GM21619 (cell line): ENCODE measurements around the gene MAST4.
"Not testable (repeated sequence)": the region's sequence is repeated elsewhere in the genome, so short reads cannot be mapped to it uniquely, and the experiment has no call there.

ENCODE experiments used
- ATAC-seq: cut with Tn5 transposase; IDR thresholded peaks from one replicate; pipeline ENCODE4 v1.9.1; 2021; ENCODE audit not compliant: unreplicated experiment

Gene MAST4

GRCh38 chr5:67166460-67167285 is 570.5 kb downstream of the MAST4 start:
- ATAC-seq, result peak; percentile 47

- no peak for ATAC-seq
These were observed 571.9 kb downstream of the MAST4 start for GRCh38 chr5:67168069-67168468.

- ATAC-seq, result no peak
These were observed 574.6 kb downstream of the MAST4 start for GRCh38 chr5:67170767-67171166.

GRCh38 chr5:67173351-67173750 is 577.2 kb downstream of the MAST4 start:
- ATAC-seq, result not testable (repeated sequence)

- ATAC-seq, result no peak
These were observed 577.8 kb downstream of the MAST4 start for GRCh38 chr5:67173959-67174358.

GRCh38 chr5:67176936-67177335 is 580.7 kb downstream of the MAST4 start:
- ATAC-seq, result no peak

GRCh38 chr5:67178085-67178484 is 581.9 kb downstream of the MAST4 start:
- no peak for ATAC-seq

- ATAC-seq, result no peak
These were observed 582.8 kb downstream of the MAST4 start for GRCh38 chr5:67178966-67179365.

- no peak for ATAC-seq
These were observed 583.6 kb downstream of the MAST4 start for GRCh38 chr5:67179697-67180361.

- no peak for ATAC-seq
These were observed 585.5 kb downstream of the MAST4 start for GRCh38 chr5:67181648-67182221.

- no peak for ATAC-seq
These were observed 586.2 kb downstream of the MAST4 start for GRCh38 chr5:67182301-67182790.

- no peak for ATAC-seq
These were observed 587.7 kb downstream of the MAST4 start for GRCh38 chr5:67183859-67184258.

- peak; percentile 63 for ATAC-seq
These were observed 591.0 kb downstream of the MAST4 start for GRCh38 chr5:67187006-67187715.

GRCh38 chr5:67188274-67189078 is 592.3 kb downstream of the MAST4 start:
- no peak for ATAC-seq

- ATAC-seq, result no peak
These were observed 592.8 kb downstream of the MAST4 start for GRCh38 chr5:67189079-67189354.

- ATAC-seq, result no peak
These were observed 593.7 kb downstream of the MAST4 start for GRCh38 chr5:67189931-67190330.

GRCh38 chr5:67190410-67190809 is 594.2 kb downstream of the MAST4 start:
- ATAC-seq, result no peak

- ATAC-seq, result no peak
These were observed 594.7 kb downstream of the MAST4 start for GRCh38 chr5:67190861-67191260.

GRCh38 chr5:67192719-67193438 is 596.7 kb downstream of the MAST4 start:
- ATAC-seq, result no peak

GRCh38 chr5:67193439-67193807 is 597.2 kb downstream of the MAST4 start:
- ATAC-seq, result no peak
